Activated gamma-delta T cell (primary cell): ENCODE results near the gene KLK10.

Source experiments
- DNase-seq: peaks from one replicate; lab custom pipeline; 2025; lab: John Stamatoyannopoulos, UW
- total RNA-seq, 2 donors: gene quantifications; one replicate each; lab custom pipeline; 2026; lab: John Stamatoyannopoulos, UW

Gene KLK10
- total RNA-seq: 0 to 0.10 reads per million in 2 donors

GRCh38 chr19:51019544-51019925, at the start of gene KLK10:
TSS of gene KLK10 (minus strand) at chr19:51019709. CDS start at chr19:51019130, 579 bp downstream.
- no peak for DNase-seq

- no peak for DNase-seq
Observed at GRCh38 chr19:51066393-51067186, 47.1 kb upstream of the KLK10 start.

GRCh38 chr19:51065221-51065960, 45.9 kb upstream of the KLK10 start:
- DNase-seq: no peak

- no peak for DNase-seq
Observed at GRCh38 chr19:51064534-51065220, 45.2 kb upstream of the KLK10 start, which contains the start of gene KLK13. TSS of gene KLK13 (minus strand) at chr19:51065092. CDS start at chr19:51065067, 25 bp downstream.

- DNase-seq: no peak
Observed at GRCh38 chr19:51063664-51064063, 44.2 kb upstream of the KLK10 start.

GRCh38 chr19:51060973-51061372, 41.5 kb upstream of the KLK10 start:
- no peak for DNase-seq

GRCh38 chr19:51060336-51060735, 40.8 kb upstream of the KLK10 start:
- no peak for DNase-seq

- no peak for DNase-seq
Observed at GRCh38 chr19:51059715-51060114, 40.2 kb upstream of the KLK10 start.

- DNase-seq: no peak
Observed at GRCh38 chr19:51055866-51056265, 36.4 kb upstream of the KLK10 start.

- no peak for DNase-seq
Observed at GRCh38 chr19:51047031-51047335, 27.5 kb upstream of the KLK10 start.

GRCh38 chr19:51044327-51044726, 24.8 kb upstream of the KLK10 start:
- DNase-seq: no peak

GRCh38 chr19:51043497-51043896, 24.0 kb upstream of the KLK10 start:
- DNase-seq: no peak

GRCh38 chr19:51040151-51040550, 20.6 kb upstream of the KLK10 start:
- DNase-seq: no peak

GRCh38 chr19:51036519-51036918, 17.0 kb upstream of the KLK10 start:
- DNase-seq: no peak

GRCh38 chr19:51034704-51035103, 15.2 kb upstream of the KLK10 start, which contains the start of gene KLK12:
TSS of gene KLK12 (minus strand) at chr19:51035002. CDS start at chr19:51034621, 381 bp downstream.
- DNase-seq: no peak

- no peak for DNase-seq
Observed at GRCh38 chr19:51031880-51032225, 12.3 kb upstream of the KLK10 start.

- no peak for DNase-seq
Observed at GRCh38 chr19:51031220-51031879, 11.8 kb upstream of the KLK10 start.

- DNase-seq: no peak
Observed at GRCh38 chr19:51030631-51031030, 11.1 kb upstream of the KLK10 start.

GRCh38 chr19:51029718-51030117, 10.2 kb upstream of the KLK10 start:
- DNase-seq: no peak

GRCh38 chr19:51027873-51028272, 8.4 kb upstream of the KLK10 start:
- no peak for DNase-seq

- no peak for DNase-seq
Observed at GRCh38 chr19:51027126-51027806, 7.8 kb upstream of the KLK10 start.

GRCh38 chr19:51026554-51026831, 7.0 kb upstream of the KLK10 start, which contains the start of gene KLK11:
TSS of gene KLK11 (minus strand) at chr19:51026616. CDS start at chr19:51025631, 985 bp downstream.
- DNase-seq: no peak
